HG03175 (cell line): ENCODE data around the gene ATG4B.
A peak's percentile ranks its signal among the peaks of the same experiment; 100 is the strongest.

Experiments
- ATAC-seq: cut with Tn5 transposase; IDR thresholded peaks from one replicate; pipeline ENCODE4 v1.9.1; 2021; ENCODE audit warnings: mild to moderate bottlenecking, moderate library complexity; ENCODE audit not compliant: unreplicated experiment

The ATG4B gene

GRCh38 chr2:241637795-241638660, 535 bp downstream of the ATG4B start:
- peak; percentile 17 for ATAC-seq

GRCh38 chr2:241638940-241639339, 1.4 kb downstream of the ATG4B start:
- ATAC-seq = no peak

GRCh38 chr2:241639385-241639784, 1.9 kb downstream of the ATG4B start:
- ATAC-seq = no peak

- ATAC-seq = no peak
Observed at GRCh38 chr2:241640165-241640795, 2.8 kb downstream of the ATG4B start.

GRCh38 chr2:241641631-241642030, 4.1 kb downstream of the ATG4B start:
- ATAC-seq = no peak

- ATAC-seq = no peak
Observed at GRCh38 chr2:241645056-241645914, 7.8 kb downstream of the ATG4B start.

- no peak for ATAC-seq
Observed at GRCh38 chr2:241645915-241646645, 8.6 kb downstream of the ATG4B start.

GRCh38 chr2:241648453-241648852, 11.0 kb downstream of the ATG4B start:
- no peak for ATAC-seq

- ATAC-seq = no peak
Observed at GRCh38 chr2:241649404-241649803, 11.9 kb downstream of the ATG4B start.

GRCh38 chr2:241649927-241650326, 12.4 kb downstream of the ATG4B start:
- no peak for ATAC-seq

- no peak for ATAC-seq
Observed at GRCh38 chr2:241652142-241652541, 14.6 kb downstream of the ATG4B start.

GRCh38 chr2:241652722-241653121, 15.2 kb downstream of the ATG4B start:
- ATAC-seq = no peak

GRCh38 chr2:241653210-241653750, 15.8 kb downstream of the ATG4B start:
- no peak for ATAC-seq

GRCh38 chr2:241654551-241654950, 17.1 kb downstream of the ATG4B start:
- no peak for ATAC-seq

GRCh38 chr2:241655516-241656189, 18.2 kb downstream of the ATG4B start:
- ATAC-seq = no peak

GRCh38 chr2:241656190-241656741, 18.8 kb downstream of the ATG4B start:
- ATAC-seq = no peak

- no peak for ATAC-seq
Observed at GRCh38 chr2:241657786-241658254, 20.3 kb downstream of the ATG4B start.

- ATAC-seq = no peak
Observed at GRCh38 chr2:241658296-241658695, 20.8 kb downstream of the ATG4B start.

- no peak for ATAC-seq
Observed at GRCh38 chr2:241659150-241659739, 21.8 kb downstream of the ATG4B start.
